H1 (cell line): ENCODE results near the gene SNRK. TPM values are rescaled to one million over a fixed set of nuclear protein-coding genes. Genes with fewer than 3 reads are reported as not detected.

Source experiments
- CTCF ChIA-PET: fragments of 300-600 bp; sonication (Branson Sonifier 250); formaldehyde crosslinking; loops from one replicate; lab custom pipeline; 2021; ENCODE audit not compliant: partially characterized antibody; lab: Charles Lee
- POLR2A ChIA-PET: fragments of 300-600 bp; sonication (Branson Sonifier 250); formaldehyde crosslinking; loops from one replicate; lab custom pipeline; 2021; ENCODE audit warnings: inconsistent platforms; ENCODE audit not compliant: partially characterized antibody; lab: Charles Lee
- DNase-seq, 2 experiments: peaks; one replicate each; pipeline versions ENCODE4 v3.0.0 to v3.0.0-alpha.2; 2010 to 2022; ENCODE audit warnings: low spot score in 2 of 2, low read depth in 1 of 2, mixed read lengths in 1 of 2
- FAIRE-seq: peaks from 2 replicates; lab custom pipeline; 2011; peaks lifted over from hg19 to GRCh38; lab: Jason Lieb, UNC
- H2AFZ ChIP-seq: 2 replicates; pipeline ENCODE4 v1.8.1; 2012; ENCODE audit warnings: low read length, inconsistent platforms
- H2AK5ac ChIP-seq: 2 replicates; pipeline ENCODE4 v1.6.1; 2013; ENCODE audit warnings: low read depth, low read length
- H2BK120ac ChIP-seq: replicated peaks from 2 replicates; pipeline ENCODE3; 2013; ENCODE audit warnings: low read depth, low read length, inconsistent platforms
- H2BK12ac ChIP-seq: 2 replicates; pipeline ENCODE4 v1.6.1; 2013; ENCODE audit warnings: low read depth, low read length
- H2BK15ac ChIP-seq: 2 replicates; pipeline ENCODE4 v1.6.1; 2013; ENCODE audit warnings: low read length
- H2BK20ac ChIP-seq: 2 replicates; pipeline ENCODE4 v1.6.1; 2013; ENCODE audit warnings: low read length
- H2BK5ac ChIP-seq: 2 replicates; pipeline ENCODE4 v1.6.1; 2013; ENCODE audit warnings: low read depth, low read length
- H3K14ac ChIP-seq: 2 replicates; pipeline ENCODE4 v1.6.1; 2013; ENCODE audit warnings: inconsistent platforms; ENCODE audit not compliant: insufficient read length
- H3K18ac ChIP-seq: 2 replicates; pipeline ENCODE4 v1.6.1; 2013; ENCODE audit warnings: low read length; ENCODE audit errors: extremely low read depth
- H3K23ac ChIP-seq: 2 replicates; pipeline ENCODE4 v1.6.1; 2013; ENCODE audit warnings: inconsistent platforms; ENCODE audit not compliant: insufficient read length
- H3K23me2 ChIP-seq: 2 replicates; pipeline ENCODE4 v1.6.1; 2013; ENCODE audit warnings: low read depth, low read length
- H3K27ac ChIP-seq: 2 replicates; pipeline ENCODE4 v1.6.1; 2011; ENCODE audit warnings: low read depth, low read length, inconsistent platforms
- H3K27me3 ChIP-seq, 4 experiments: replicated peaks in 1 of 4; 1 replicate in 1 of 4; 2 replicates in 3 of 4; pipeline versions ENCODE4 v1.6.1 to v1.8.1; 2011 to 2013; ENCODE audit warnings: low read length in 3 of 4, mild to moderate bottlenecking in 3 of 4, inconsistent platforms in 2 of 4, mixed read lengths in 2 of 4, moderate library complexity in 1 of 4; ENCODE audit not compliant: control insufficient read depth in 3 of 4, insufficient read depth in 3 of 4; ENCODE audit errors: extremely low read depth in 1 of 4
- H3K36me3 ChIP-seq, 4 experiments: 2 replicates each; pipeline versions ENCODE4 v1.6.1 to v1.8.1; 2011 to 2013; ENCODE audit warnings: mild to moderate bottlenecking in 4 of 4, low read length in 3 of 4, moderate library complexity in 2 of 4, control low read depth in 1 of 4, inconsistent platforms in 1 of 4; ENCODE audit not compliant: insufficient read depth in 4 of 4, control insufficient read depth in 2 of 4
- H3K4ac ChIP-seq: replicated peaks from 2 replicates; pipeline ENCODE3; 2013; ENCODE audit warnings: low read length, low read depth, mixed read lengths, inconsistent platforms; ENCODE audit not compliant: insufficient read length
- H3K4me1 ChIP-seq, 4 experiments: replicated peaks in 1 of 4; 1 replicate in 1 of 4; 2 replicates in 3 of 4; pipeline versions ENCODE4 v1.6.1 to v1.8.1; 2011 to 2013; ENCODE audit warnings: low read length in 3 of 4, inconsistent platforms in 2 of 4, mixed read lengths in 1 of 4; ENCODE audit not compliant: insufficient read depth in 4 of 4, control insufficient read depth in 3 of 4
- H3K4me2 ChIP-seq, 2 experiments: 2 replicates each; pipeline versions ENCODE4 v1.6.1 to v1.8.1; 2011 to 2013; ENCODE audit warnings: low read depth in 2 of 2, low read length in 2 of 2, control low read depth in 1 of 2, inconsistent platforms in 1 of 2, mild to moderate bottlenecking in 1 of 2; ENCODE audit not compliant: insufficient read depth in 1 of 2
- H3K4me3 ChIP-seq, 4 experiments: fragments of 200-600, 300-600 bp in 1 of 4; sonication (generic), shearing (Covaris generic), sonication (Bioruptor Twin) in 1 of 4; 2 replicates each; pipeline versions ENCODE4 v1.5.1 to v1.8.1; 2011 to 2016; ENCODE audit warnings: low read length in 4 of 4, low read depth in 3 of 4, control low read depth in 2 of 4, inconsistent platforms in 2 of 4, mild to moderate bottlenecking in 2 of 4, mixed read lengths in 1 of 4, moderate library complexity in 1 of 4; ENCODE audit not compliant: insufficient read depth in 2 of 4; ENCODE audit errors: extremely low read depth in 1 of 4
- H3K56ac ChIP-seq: replicated peaks from 2 replicates; pipeline ENCODE3; 2013; ENCODE audit warnings: low read depth, mild to moderate bottlenecking, mixed read lengths, low read length, inconsistent platforms; ENCODE audit not compliant: insufficient read length
- H3K79me1 ChIP-seq: 2 replicates; pipeline ENCODE4 v1.6.1; 2013; ENCODE audit warnings: low read depth, low read length, control low read depth
- H3K79me2 ChIP-seq, 2 experiments: 2 replicates each; pipeline versions ENCODE4 v1.6.1 to v1.8.1; 2012 to 2013; ENCODE audit warnings: low read length in 2 of 2, mild to moderate bottlenecking in 2 of 2, inconsistent platforms in 1 of 2; ENCODE audit not compliant: insufficient read depth in 2 of 2, control insufficient read depth in 1 of 2
- H3K9ac ChIP-seq, 4 experiments: replicated peaks in 1 of 4; 1 replicate in 1 of 4; 2 replicates in 3 of 4; pipeline versions ENCODE4 v1.6.1 to v1.8.1; 2011 to 2013; ENCODE audit warnings: low read depth in 3 of 4, low read length in 3 of 4, control low read depth in 2 of 4, mild to moderate bottlenecking in 2 of 4, moderate library complexity in 2 of 4, inconsistent platforms in 1 of 4; ENCODE audit errors: extremely low read depth in 1 of 4
- H3K9me3 ChIP-seq, 2 experiments: 2 replicates each; pipeline versions ENCODE4 v1.6.1 to v1.8.1; 2012 to 2013; ENCODE audit warnings: mild to moderate bottlenecking in 2 of 2, moderate library complexity in 2 of 2, control low read depth in 1 of 2, inconsistent platforms in 1 of 2, low read depth in 1 of 2, low read length in 1 of 2, mixed read lengths in 1 of 2; ENCODE audit not compliant: insufficient read depth in 2 of 2
- H4K20me1 ChIP-seq, 2 experiments: replicated peaks in 1 of 2; 2 replicates each; pipeline versions ENCODE3 to v1.8.1; 2011 to 2013; ENCODE audit warnings: inconsistent platforms in 2 of 2, low read length in 2 of 2, mild to moderate bottlenecking in 1 of 2; ENCODE audit not compliant: insufficient read depth in 2 of 2, control insufficient read depth in 1 of 2
- H4K5ac ChIP-seq: 2 replicates; pipeline ENCODE4 v1.6.1; 2013; ENCODE audit warnings: low read length, low read depth, mixed read lengths, inconsistent platforms; ENCODE audit not compliant: insufficient read length
- H4K8ac ChIP-seq: 2 replicates; pipeline ENCODE4 v1.8.0; 2013; ENCODE audit warnings: mild to moderate bottlenecking, moderate library complexity, low read length, inconsistent platforms; ENCODE audit not compliant: insufficient read depth; ENCODE audit errors: extremely low read depth
- H4K91ac ChIP-seq: replicated peaks from 2 replicates; pipeline ENCODE3; 2013; ENCODE audit warnings: low read length, mixed read lengths, inconsistent platforms; ENCODE audit not compliant: insufficient read length
- ATF3 ChIP-seq: IDR thresholded peaks from 2 replicates; pipeline ENCODE4 v1.6.1; 2011; ENCODE audit warnings: low read depth, mild to moderate bottlenecking, low read length; ENCODE audit not compliant: insufficient read depth
- BCL11A ChIP-seq, 2 experiments: IDR thresholded peaks; one replicate each; pipeline ENCODE4 v1.6.1; 2011; ENCODE audit warnings: low read depth in 2 of 2, low read length in 2 of 2, mild to moderate bottlenecking in 2 of 2
- CEBPB ChIP-seq: IDR thresholded peaks from 2 replicates; pipeline ENCODE4 v1.6.1; 2012; ENCODE audit warnings: low read depth, low read length
- CREB1 ChIP-seq: IDR thresholded peaks from 2 replicates; pipeline ENCODE4 v1.6.1; 2012; ENCODE audit warnings: inconsistent platforms
- E2F6 ChIP-seq: IDR thresholded peaks from 2 replicates; pipeline ENCODE4 v1.6.1; 2012; ENCODE audit warnings: inconsistent platforms
- GABPA ChIP-seq: IDR thresholded peaks from 2 replicates; pipeline ENCODE4 v1.6.1; 2011; ENCODE audit warnings: mild to moderate bottlenecking, low read length, moderate library complexity, borderline replicate concordance; ENCODE audit not compliant: insufficient read depth
- POLR2A ChIP-seq, 2 experiments: IDR thresholded peaks; 1 replicate in 1 of 2; 2 replicates in 1 of 2; pipeline ENCODE4 v1.6.1; 2011; ENCODE audit warnings: low read depth in 2 of 2, low read length in 2 of 2, mild to moderate bottlenecking in 2 of 2; ENCODE audit errors: control extremely low read depth in 1 of 2
- RAD21 ChIP-seq, 2 experiments: IDR thresholded peaks in 1 of 2; conservative IDR thresholded peaks in 1 of 2; 2 replicates each; pipeline ENCODE4 v1.6.1; 2011; ENCODE audit warnings: low read depth in 2 of 2, low read length in 2 of 2, improper control_type of control experiment in 1 of 2, inconsistent platforms in 1 of 2, mild to moderate bottlenecking in 1 of 2, moderate library complexity in 1 of 2
- TAF7 ChIP-seq: optimal IDR thresholded peaks from 2 replicates; pipeline ENCODE3; 2011; ENCODE audit warnings: low read depth, mild to moderate bottlenecking, inconsistent platforms, low read length, moderate library complexity, borderline replicate concordance
- TCF12 ChIP-seq: IDR thresholded peaks from 2 replicates; pipeline ENCODE4 v1.6.1; 2011; ENCODE audit warnings: low read depth, mild to moderate bottlenecking, low read length
- YY1 ChIP-seq: IDR thresholded peaks from 2 replicates; pipeline ENCODE4 v1.6.1; 2011; ENCODE audit warnings: low read depth, mild to moderate bottlenecking, low read length
- ZNF274 ChIP-seq: IDR thresholded peaks from 2 replicates; pipeline ENCODE4 v1.7.0; 2012; ENCODE audit warnings: low read length, borderline replicate concordance; ENCODE audit errors: extremely low read depth
- WGBS, 2 experiments: shearing (Covaris generic) in 1 of 2; methylation state at CpG; one replicate each; pipeline versions ENCODE4 v1.1.6 to v1.1.7; 2013 to 2015; ENCODE audit warnings: low lambda C conversion rate in 2 of 2, mixed read lengths in 2 of 2, inconsistent platforms in 1 of 2, low coverage in 1 of 2, missing lambda C conversion rate in 1 of 2; ENCODE audit not compliant: insufficient replicate concordance in 2 of 2, insufficient coverage in 1 of 2, insufficient read length in 1 of 2; ENCODE audit errors: extremely low coverage in 1 of 2, missing lambda C conversion rate in 1 of 2; 5-methylcytosine and 5-hydroxymethylcytosine counted together
- polyA plus RNA-seq, 7 experiments: library from polyadenylated mRNA; depleted of rRNA in 3 of 7; stranded (reverse) in 5 of 7; unstranded in 2 of 7; fragments of >200 nt in 5 of 7; fragments of 200-250 nt in 2 of 7; gene quantifications; 1 replicate in 5 of 7; 2 replicates in 1 of 7; 4 replicates in 1 of 7; pipeline versions ENCODE4 v1.2.1 to v1.2.3, GENCODE V29; 2011 to 2013; ENCODE audit warnings: missing spikeins in 2 of 7, mixed read lengths in 2 of 7
- total RNA-seq: library from RNA; stranded (reverse); fragmentation: NEBNext Ultra II Directional; extraction: Animal tissue kit (Norgen Biotek cat#: 25700); gene quantifications from 2 replicates; pipeline ENCODE4 v1.2.1, GENCODE V29; 2021

Gene SNRK
- total and polyA plus RNA-seq, 2 of the 8 experiments (the other 6 are each of a cell fraction or from before 2014, with no cell fraction given): 4.4 to 11.7 TPM

- no peak overlapping the region for H3K18ac ChIP-seq
- no peak overlapping the region for H2BK5ac ChIP-seq
- no peak overlapping the region for H3K9ac ChIP-seq
- no peak overlapping the region for H2AK5ac ChIP-seq
- H3K23ac ChIP-seq: no peak overlapping the region
- H2AFZ ChIP-seq: no peak overlapping the region
- peaks cover 0 to 3% of the 10 kb centered on the region in 2 experiments for H4K20me1 ChIP-seq
- H3K79me1 ChIP-seq: peaks cover 3% of the 10 kb centered on the region; the same call in 1 of the 2 replicates
- H4K91ac ChIP-seq: no peak overlapping the region
- H2BK120ac ChIP-seq: no peak overlapping the region
- no peak overlapping the region for H2BK20ac ChIP-seq
- no peak overlapping the region for H3K4me2 ChIP-seq
- no peak overlapping the region for H3K27ac ChIP-seq
- WGBS, 2 experiments: 88% methylated on average over 26 of the region's 26 CpGs; no CpG with 5 or more reads in 1 of the 2 experiments
- 0 out of 2 replicates have a peak overlapping the region, but pooled peaks have one; percentile 29 for H2BK15ac ChIP-seq
- H2BK12ac ChIP-seq: no peak overlapping the region
- H3K56ac ChIP-seq: no peak overlapping the region
- CTCF ChIA-PET: no interaction called here
- H3K36me3 ChIP-seq: peaks cover 0 to 5% (median 0%) of the 10 kb centered on the region in 4 experiments; a peak in 2 of 8 replicates
- H3K27me3 ChIP-seq: peaks cover 0 to 4% (median 1%) of the 10 kb centered on the region in 4 experiments; a peak in 2 of 7 replicates
- POLR2A ChIA-PET: no interaction called here
- no peak overlapping the region for H3K4me3 ChIP-seq
- no peak overlapping the region for H4K8ac ChIP-seq
- H3K4ac ChIP-seq: no peak overlapping the region
- peaks cover 0 to 12% (median 5%) of the 10 kb centered on the region in 4 experiments; a peak in 5 of 7 replicates for H3K4me1 ChIP-seq
- no peak overlapping the region for H4K5ac ChIP-seq
- H3K9me3 ChIP-seq: no peaks in the 10 kb centered on the region
- no peaks in the 10 kb centered on the region for H3K23me2 ChIP-seq
- no peaks in the 10 kb centered on the region for H3K79me2 ChIP-seq
- H3K14ac ChIP-seq: no peak overlapping the region
- DNase-seq (no peak), FAIRE-seq (no peak)
- no peak for TF ChIP-seq BCL11A (IDR thresholded peaks at IDR 0.05; ENCODE audit: low read depth in 2 of 2, low read length in 2 of 2)
- TF ChIP-seq GABPA: no peak
- no peak for TF ChIP-seq CEBPB
- TF ChIP-seq CREB1: no peak
- TF ChIP-seq E2F6: no peak
- TF ChIP-seq POLR2A (IDR thresholded peaks at IDR 0.05; ENCODE audit: control extremely low read depth in 1 of 2, low read depth in 2 of 2, low read length in 2 of 2): no peak
- no peak for TF ChIP-seq ATF3
- TF ChIP-seq TCF12: no peak
- no peak for TF ChIP-seq YY1
- TF ChIP-seq RAD21 (IDR thresholded peaks at IDR 0.05 in 1 of 2, conservative IDR thresholded peaks at IDR 0.05 in 1 of 2; ENCODE audit: low read depth in 2 of 2, low read length in 2 of 2): no peak
- TF ChIP-seq ZNF274: no peak
- no peak for TF ChIP-seq TAF7
These were observed 77.4 kb downstream of the SNRK start for GRCh38 chr3:43363621-43364266.
